Activated naive CD8-positive, alpha-beta T cell treated with anti-CD3 and anti-CD28 coated beads, Interleukin-2, amount 50 U/mL, for 24 hours (primary cell): ENCODE results near the gene PRPF38A.
"Not testable (repeated sequence)": the region's sequence is repeated elsewhere in the genome, so short reads cannot be mapped to it uniquely, and the experiment has no call there.

Source experiments
- ATAC-seq: fragments of 150-1000 bp; cut with Tn5 transposase; one replicate; pipeline ENCODE4 v1.10.0; 2021
- DNase-seq: peaks from one replicate; pipeline ENCODE4 v3.0.0; 2021
- H3K27ac Mint-ChIP-seq: one replicate; pipeline ENCODE4 v1.8.0; 2021; ENCODE audit warnings: mild to moderate bottlenecking, mixed read lengths
- H3K27me3 Mint-ChIP-seq: one replicate; pipeline ENCODE4 v1.8.0; 2021; ENCODE audit warnings: mixed read lengths
- H3K36me3 Mint-ChIP-seq: one replicate; pipeline ENCODE4 v1.8.0; 2021; ENCODE audit warnings: low read depth, mixed read lengths
- H3K4me1 Mint-ChIP-seq: one replicate; pipeline ENCODE4 v1.8.0; 2021; ENCODE audit warnings: mixed read lengths
- H3K4me3 Mint-ChIP-seq: one replicate; pipeline ENCODE4 v1.8.0; 2021; ENCODE audit warnings: mild to moderate bottlenecking, moderate library complexity, mixed read lengths
- H3K9me3 Mint-ChIP-seq: one replicate; pipeline ENCODE4 v1.8.0; 2021; ENCODE audit warnings: mixed read lengths

PRPF38A gene

DNA sequence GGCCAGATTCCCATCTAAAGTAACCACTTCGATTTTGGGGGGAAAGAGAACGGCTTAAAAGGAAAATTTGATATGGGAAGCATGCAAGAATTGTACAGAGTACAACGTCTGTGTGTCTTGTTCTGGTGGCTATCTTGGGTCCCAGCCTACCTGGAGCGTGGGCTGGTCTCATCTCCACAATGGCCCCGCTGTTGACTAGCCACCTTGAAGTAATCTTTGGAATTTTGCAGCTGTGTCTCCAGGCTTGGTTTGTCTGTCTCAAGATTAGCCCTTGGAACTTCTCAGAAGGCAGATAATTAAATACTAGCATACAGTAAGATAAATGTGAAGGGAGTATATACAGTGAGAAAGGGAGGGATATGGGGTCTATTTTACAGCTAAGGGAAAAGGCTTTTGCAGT lies 37.1 kb upstream of the PRPF38A start:
- Mint-ChIP-seq H3K36me3 (peaks cover 26% of the 10 kb centered on the region), H3K9me3 (no peaks in the 10 kb centered on the region), H3K4me3 (peak overlapping the region; percentile 15), H3K27me3 (no peaks in the 10 kb centered on the region), H3K4me1 (peaks cover 41% of the 10 kb centered on the region), H3K27ac (no peak overlapping the region)
- DNase-seq: no peak
- no peak for ATAC-seq

GRCh38 chr1:52368383-52369172 lies 35.8 kb upstream of the PRPF38A start:
- peaks cover 33% of the 10 kb centered on the region for H3K36me3 Mint-ChIP-seq
- H3K4me3 Mint-ChIP-seq: peak overlapping the region; percentile 25
- peaks cover 33% of the 10 kb centered on the region for H3K4me1 Mint-ChIP-seq
- ATAC-seq: no peak
- no peaks in the 10 kb centered on the region for H3K9me3 Mint-ChIP-seq
- H3K27me3 Mint-ChIP-seq: no peaks in the 10 kb centered on the region
- peak; percentile 55 for DNase-seq
- H3K27ac Mint-ChIP-seq: no peak overlapping the region

GRCh38 chr1:52369851-52370250 lies 34.6 kb upstream of the PRPF38A start:
- not testable (repeated sequence) for H3K27me3 Mint-ChIP-seq, H3K9me3 Mint-ChIP-seq, ATAC-seq, H3K4me3 Mint-ChIP-seq, DNase-seq, H3K27ac Mint-ChIP-seq
- Mint-ChIP-seq H3K36me3 (peaks cover 38% of the 10 kb centered on the region), H3K4me1 (peaks cover 22% of the 10 kb centered on the region)

- no peak for ATAC-seq
- H3K27ac Mint-ChIP-seq: no peak overlapping the region
Measured at GRCh38 chr1:52385376-52385775, 19.0 kb upstream of the PRPF38A start.

GRCh38 chr1:52386458-52386857 lies 17.9 kb upstream of the PRPF38A start:
- ATAC-seq (no peak), DNase-seq (no peak)
- H3K27me3 Mint-ChIP-seq: no peaks in the 10 kb centered on the region
- no peaks in the 10 kb centered on the region for H3K9me3 Mint-ChIP-seq
- H3K4me3 Mint-ChIP-seq: no peak overlapping the region
- no peak overlapping the region for H3K27ac Mint-ChIP-seq
- peaks cover 64% of the 10 kb centered on the region for H3K36me3 Mint-ChIP-seq
- no peaks in the 10 kb centered on the region for H3K4me1 Mint-ChIP-seq

More at GRCh38 chr1:52385376-52385775, 19.0 kb upstream of the PRPF38A start:
- Mint-ChIP-seq H3K9me3 (no peaks in the 10 kb centered on the region), H3K27me3 (no peaks in the 10 kb centered on the region), H3K36me3 (peaks cover 67% of the 10 kb centered on the region), H3K4me1 (no peaks in the 10 kb centered on the region), H3K4me3 (no peak overlapping the region)
- DNase-seq: no peak

DNA sequence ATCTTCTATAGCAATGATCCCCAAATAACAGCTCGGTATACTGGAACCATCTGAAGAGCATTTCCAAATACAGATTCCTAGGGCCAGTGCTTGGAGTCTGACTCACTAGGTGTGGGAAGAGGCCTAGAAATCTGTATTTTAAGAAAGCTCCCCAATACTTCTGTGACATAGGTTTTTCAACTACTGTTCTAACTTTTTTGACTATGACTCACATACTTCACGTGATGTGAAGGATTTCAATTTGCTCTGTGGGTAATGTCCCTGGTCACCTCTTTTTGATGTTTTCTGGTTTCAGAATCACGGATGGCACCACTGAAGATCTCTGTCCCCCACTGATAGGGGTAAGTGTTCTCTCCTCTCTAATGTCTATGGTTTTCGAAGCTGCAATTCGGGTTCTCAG lies 11.2 kb upstream of the PRPF38A start:
- no peak overlapping the region for H3K4me3 Mint-ChIP-seq
- no peak overlapping the region for H3K27ac Mint-ChIP-seq
- no peak for DNase-seq
- ATAC-seq: no peak
- peaks cover 78% of the 10 kb centered on the region for H3K36me3 Mint-ChIP-seq
- no peaks in the 10 kb centered on the region for H3K9me3 Mint-ChIP-seq
- no peaks in the 10 kb centered on the region for H3K4me1 Mint-ChIP-seq
- no peaks in the 10 kb centered on the region for H3K27me3 Mint-ChIP-seq

- no peak overlapping the region for H3K4me3 Mint-ChIP-seq
- no peaks in the 10 kb centered on the region for H3K27me3 Mint-ChIP-seq
- ATAC-seq (no peak), DNase-seq (no peak)
- H3K36me3 Mint-ChIP-seq: peaks cover 73% of the 10 kb centered on the region
- no peak overlapping the region for H3K27ac Mint-ChIP-seq
- H3K4me1 Mint-ChIP-seq: peaks cover 31% of the 10 kb centered on the region
- H3K9me3 Mint-ChIP-seq: no peaks in the 10 kb centered on the region
Measured at GRCh38 chr1:52399629-52400028, 4.8 kb upstream of the PRPF38A start.

DNA sequence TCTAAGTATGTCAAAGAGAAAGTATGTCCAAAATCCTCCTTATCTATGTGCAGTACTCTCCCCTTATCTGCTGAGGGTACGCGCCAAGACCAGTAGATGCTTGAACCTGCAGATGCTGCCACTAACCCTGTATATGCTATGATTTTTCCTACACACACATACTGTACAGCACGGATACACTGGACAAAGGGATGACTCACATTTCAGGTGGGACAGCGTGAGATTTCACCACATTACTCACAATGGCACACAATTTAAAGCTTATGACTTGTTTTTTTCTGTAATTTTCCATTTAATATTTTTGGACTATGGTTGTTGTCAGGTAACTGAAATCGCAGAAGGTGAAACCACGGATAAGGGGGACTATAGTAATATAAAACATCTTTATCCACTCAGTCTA lies 4.3 kb upstream of the PRPF38A start:
- peaks cover 31% of the 10 kb centered on the region for H3K4me1 Mint-ChIP-seq
- no peak overlapping the region for H3K27ac Mint-ChIP-seq
- no peak for DNase-seq
- peaks cover 69% of the 10 kb centered on the region for H3K36me3 Mint-ChIP-seq
- H3K9me3 Mint-ChIP-seq: no peaks in the 10 kb centered on the region
- H3K27me3 Mint-ChIP-seq: no peaks in the 10 kb centered on the region
- H3K4me3 Mint-ChIP-seq: no peak overlapping the region
- ATAC-seq: no peak

GRCh38 chr1:52402860-52403240 lies 1.6 kb upstream of the PRPF38A start:
- Mint-ChIP-seq H3K27me3 (no peaks in the 10 kb centered on the region), H3K27ac (peak overlapping the region; percentile 97), H3K4me3 (peak overlapping the region; percentile 98), H3K36me3 (peaks cover 61% of the 10 kb centered on the region), H3K4me1 (peaks cover 45% of the 10 kb centered on the region), H3K9me3 (no peaks in the 10 kb centered on the region)
- ATAC-seq: no peak
- DNase-seq: no peak

DNA sequence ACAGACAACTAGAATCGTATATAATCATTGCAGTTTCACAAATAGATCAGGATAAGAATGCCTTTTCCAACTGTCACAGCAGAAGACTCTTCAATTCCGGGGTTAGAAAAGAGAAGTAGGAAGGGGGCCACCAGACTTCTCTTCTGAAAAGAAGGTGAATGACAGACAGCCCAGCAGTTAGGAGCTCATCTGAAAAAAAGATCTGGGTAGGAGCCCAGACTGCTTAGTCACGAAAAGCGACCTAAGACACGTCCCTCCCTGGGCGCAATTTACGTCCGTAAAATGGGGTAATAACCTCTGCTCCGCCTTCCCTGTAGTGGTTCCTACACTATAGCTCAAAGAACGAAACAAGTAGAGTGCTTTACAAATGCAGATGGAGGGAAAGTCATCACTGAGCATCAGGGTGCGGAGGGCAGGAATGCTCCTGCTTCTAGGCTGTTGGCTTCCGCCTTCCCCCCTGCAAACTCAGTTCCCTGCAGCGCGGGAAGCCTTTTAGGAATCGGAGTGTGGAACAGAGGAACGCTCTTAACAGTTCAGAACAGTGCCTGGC lies 761 bp upstream of the PRPF38A start:
- Mint-ChIP-seq H3K36me3 (peaks cover 66% of the 10 kb centered on the region), H3K27ac (peak overlapping the region; percentile 97), H3K27me3 (no peaks in the 10 kb centered on the region), H3K4me1 (peaks cover 45% of the 10 kb centered on the region), H3K4me3 (peak overlapping the region; percentile 98), H3K9me3 (no peaks in the 10 kb centered on the region)
- ATAC-seq (peak; percentile 66), DNase-seq (peak; percentile 52)

DNA sequence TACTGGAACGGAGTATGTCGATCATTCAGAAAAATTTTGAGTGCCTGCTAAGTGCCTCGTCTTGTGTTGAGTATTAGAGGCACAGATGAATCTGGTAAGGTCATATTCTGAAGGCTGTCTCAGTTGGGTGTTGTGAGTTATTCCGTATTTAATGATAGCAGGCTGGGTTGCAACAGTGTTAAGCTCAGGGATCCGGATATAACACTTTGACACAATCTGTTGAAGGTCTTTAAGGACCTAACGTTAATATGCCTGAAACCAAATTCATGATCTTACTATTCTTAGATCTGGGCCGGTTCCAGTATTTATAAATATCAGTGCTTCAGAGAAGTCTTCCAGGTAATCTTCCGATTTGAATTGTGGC lies 555 bp downstream of the PRPF38A start:
- ATAC-seq (no peak), DNase-seq (no peak)
- no peaks in the 10 kb centered on the region for H3K27me3 Mint-ChIP-seq
- peaks cover 59% of the 10 kb centered on the region for H3K36me3 Mint-ChIP-seq
- peaks cover 45% of the 10 kb centered on the region for H3K4me1 Mint-ChIP-seq
- peak overlapping the region; percentile 98 for H3K4me3 Mint-ChIP-seq
- no peaks in the 10 kb centered on the region for H3K9me3 Mint-ChIP-seq
- peak overlapping the region; percentile 97 for H3K27ac Mint-ChIP-seq

GRCh38 chr1:52413410-52413989 lies 9.1 kb downstream of the PRPF38A start:
- Mint-ChIP-seq H3K27ac (no peak overlapping the region), H3K36me3 (peaks cover 61% of the 10 kb centered on the region), H3K4me1 (peaks cover 4% of the 10 kb centered on the region), H3K4me3 (no peak overlapping the region), H3K9me3 (no peaks in the 10 kb centered on the region), H3K27me3 (no peaks in the 10 kb centered on the region)
- ATAC-seq (no peak), DNase-seq (no peak)

DNA sequence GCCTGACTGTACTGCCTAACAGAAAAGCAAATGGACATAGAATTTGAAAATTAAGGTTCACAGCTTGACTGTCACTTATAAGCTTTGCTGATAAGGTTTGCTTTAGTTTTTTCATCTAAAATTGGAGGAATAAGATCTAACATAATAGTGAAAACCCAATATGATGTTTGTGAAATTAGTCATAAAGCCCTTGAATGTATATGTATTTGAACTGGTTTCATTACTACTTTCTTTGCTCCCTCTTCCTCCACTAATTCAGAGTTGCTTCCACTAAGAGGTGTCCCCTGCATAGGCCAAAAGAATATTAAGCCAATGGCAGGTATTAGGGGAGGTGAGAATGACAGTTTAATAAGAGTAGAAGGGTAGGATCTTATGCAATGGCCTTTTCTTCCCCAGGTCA lies 10.5 kb downstream of the PRPF38A start:
- H3K4me1 Mint-ChIP-seq: peaks cover 4% of the 10 kb centered on the region
- DNase-seq: no peak
- no peak for ATAC-seq
- no peak overlapping the region for H3K4me3 Mint-ChIP-seq
- no peaks in the 10 kb centered on the region for H3K27me3 Mint-ChIP-seq
- no peaks in the 10 kb centered on the region for H3K9me3 Mint-ChIP-seq
- peaks cover 66% of the 10 kb centered on the region for H3K36me3 Mint-ChIP-seq
- H3K27ac Mint-ChIP-seq: no peak overlapping the region

DNA sequence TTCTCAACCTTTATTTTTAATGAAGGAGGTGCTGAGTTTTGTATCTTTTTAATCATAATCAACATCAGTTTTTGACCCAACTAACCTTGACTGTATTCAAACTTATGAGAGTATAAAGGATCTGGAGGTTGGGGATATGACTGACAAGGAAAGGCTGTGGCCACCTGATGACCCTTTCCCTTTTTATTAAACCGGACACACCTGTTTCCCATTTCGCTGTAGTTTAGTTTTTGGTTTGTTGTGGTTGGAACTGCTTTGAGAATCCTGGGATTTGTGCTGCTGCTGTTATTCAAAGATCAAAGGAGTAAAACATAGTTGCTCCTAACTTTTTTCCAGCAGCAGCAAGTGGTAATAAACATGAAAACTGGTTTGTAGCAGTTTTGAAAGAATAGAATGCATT lies 12.4 kb downstream of the PRPF38A start:
- no peak overlapping the region for H3K27ac Mint-ChIP-seq
- H3K36me3 Mint-ChIP-seq: peaks cover 60% of the 10 kb centered on the region
- no peaks in the 10 kb centered on the region for H3K27me3 Mint-ChIP-seq
- ATAC-seq: no peak
- H3K4me1 Mint-ChIP-seq: peaks cover 4% of the 10 kb centered on the region
- no peak for DNase-seq
- no peak overlapping the region for H3K4me3 Mint-ChIP-seq
- H3K9me3 Mint-ChIP-seq: no peaks in the 10 kb centered on the region

DNA sequence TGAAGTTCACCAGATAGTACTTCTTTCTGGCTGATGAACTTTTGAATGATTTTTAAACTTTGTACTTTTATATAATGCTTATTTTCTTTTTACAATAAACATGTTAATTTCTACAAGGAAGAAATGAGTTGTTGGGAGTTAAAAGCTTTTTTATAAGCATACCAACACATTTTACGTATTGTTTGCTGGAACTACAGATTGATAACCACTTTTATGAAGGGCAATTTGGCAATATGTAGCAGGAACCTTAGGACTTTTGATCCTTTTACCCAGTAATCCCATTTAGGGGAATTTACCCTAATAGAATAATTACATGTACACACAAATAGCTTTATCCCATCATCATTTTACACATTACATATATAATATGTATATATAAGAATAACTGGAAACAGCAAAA lies 16.3 kb downstream of the PRPF38A start:
- Mint-ChIP-seq H3K4me3 (no peak overlapping the region), H3K27ac (no peak overlapping the region), H3K9me3 (no peaks in the 10 kb centered on the region), H3K27me3 (no peaks in the 10 kb centered on the region), H3K36me3 (peaks cover 46% of the 10 kb centered on the region), H3K4me1 (peaks cover 35% of the 10 kb centered on the region)
- ATAC-seq: no peak
- no peak for DNase-seq
